NCI-H1048 (cell line): ENCODE measurements around the gene TECTA.
"Not testable (repeated sequence)": the region's sequence is repeated elsewhere in the genome, so short reads cannot be mapped to it uniquely, and the experiment has no call there.

Experiments used
- DNase-seq: peaks from one replicate; lab custom pipeline; 2025; lab: John Stamatoyannopoulos, UW

Gene TECTA

DNA sequence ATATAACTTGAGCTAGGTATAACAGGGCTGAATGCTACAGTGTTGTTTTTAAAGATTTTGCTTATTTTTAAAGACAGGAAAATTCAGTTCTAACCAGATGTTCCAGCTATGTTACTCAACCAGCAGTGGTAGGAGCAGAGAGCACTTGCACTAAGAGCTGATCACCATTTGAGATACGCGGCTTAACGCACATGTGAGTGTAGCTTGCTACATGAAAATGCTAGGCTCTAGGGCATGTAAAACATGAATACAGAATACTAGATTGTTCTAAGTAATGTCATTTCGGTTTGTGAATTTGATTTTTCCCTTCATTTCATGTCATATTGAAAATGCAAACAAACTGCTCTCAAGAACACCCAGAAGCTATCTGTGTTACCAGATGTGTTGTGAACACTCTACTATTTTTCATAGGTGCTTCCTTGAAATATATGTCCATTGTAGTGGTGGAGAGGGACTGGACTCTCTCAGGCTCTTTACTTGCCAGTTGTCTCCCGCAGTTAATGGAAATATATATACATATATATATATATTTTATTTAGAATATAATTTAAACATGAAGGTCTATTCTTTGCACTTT, 10.8 kb upstream of the TECTA start:
- no peak for DNase-seq

DNA sequence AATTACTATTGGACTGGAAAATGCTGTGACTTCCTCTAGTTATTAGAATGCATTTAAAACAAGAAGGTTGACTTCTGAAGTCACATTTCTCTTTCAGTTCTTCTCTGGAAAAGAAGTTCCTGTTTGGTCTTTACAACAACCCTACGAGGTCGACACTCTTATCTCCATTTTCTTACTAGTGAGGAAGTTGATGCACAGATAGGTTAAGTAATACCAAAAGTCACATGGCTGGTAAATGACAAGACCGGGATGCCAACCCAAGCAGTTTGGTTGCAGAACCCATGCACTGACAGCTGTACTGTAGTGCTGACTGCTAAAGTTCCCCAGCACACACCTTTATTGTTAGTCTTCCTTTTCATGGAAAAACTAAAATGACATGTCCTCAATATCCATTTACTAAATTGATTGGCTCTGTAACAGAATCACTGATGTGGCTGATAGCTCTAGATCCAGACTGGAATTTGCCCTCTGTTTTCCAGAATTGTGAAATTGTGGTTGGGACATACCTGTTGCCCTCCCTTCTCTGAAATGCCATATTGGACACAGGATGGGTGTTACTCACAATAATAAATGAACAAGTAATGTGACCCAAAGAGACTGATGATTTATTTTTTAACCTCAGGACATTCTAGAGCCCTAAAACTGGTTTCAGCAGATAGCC, 9.4 kb upstream of the TECTA start:
- no peak for DNase-seq

DNA sequence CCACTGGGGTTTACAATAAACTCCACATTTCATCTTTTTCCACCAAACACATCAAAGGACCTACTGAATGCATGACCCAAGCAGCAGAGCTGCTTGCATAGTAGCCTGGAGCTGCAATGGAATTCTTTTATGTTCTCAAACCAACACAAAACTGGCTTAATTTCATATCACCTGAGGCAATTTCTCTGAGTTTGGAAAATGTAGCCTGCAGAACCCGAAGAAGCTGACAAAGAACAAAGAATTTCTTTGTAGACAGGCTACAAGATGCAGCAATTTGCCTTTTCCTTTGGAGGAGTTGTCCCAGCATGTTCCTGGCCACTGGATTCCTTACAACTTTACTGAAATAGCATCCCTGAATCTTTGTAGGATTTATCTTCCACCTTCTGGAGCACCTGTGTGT, 5.5 kb upstream of the TECTA start:
- DNase-seq = no peak

DNA sequence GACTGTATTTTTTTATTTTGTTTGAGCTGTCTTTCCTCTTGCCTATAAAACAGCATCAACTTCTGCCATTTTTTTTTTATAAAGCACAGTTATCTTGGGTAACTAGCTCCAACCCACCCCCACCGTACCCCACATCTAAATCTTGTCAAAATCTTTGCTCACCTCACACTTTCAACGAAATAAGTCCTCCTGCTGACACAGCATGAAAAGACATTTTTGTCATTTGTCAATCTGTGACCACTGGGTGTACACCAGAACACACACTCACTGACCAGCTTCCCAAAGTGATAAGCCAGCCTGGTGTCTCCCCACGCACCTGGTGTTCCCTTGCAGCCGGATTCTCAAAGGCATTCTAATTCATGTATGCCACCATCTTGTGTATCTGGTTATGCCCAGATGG, 1.7 kb upstream of the TECTA start:
- no peak for DNase-seq

DNA sequence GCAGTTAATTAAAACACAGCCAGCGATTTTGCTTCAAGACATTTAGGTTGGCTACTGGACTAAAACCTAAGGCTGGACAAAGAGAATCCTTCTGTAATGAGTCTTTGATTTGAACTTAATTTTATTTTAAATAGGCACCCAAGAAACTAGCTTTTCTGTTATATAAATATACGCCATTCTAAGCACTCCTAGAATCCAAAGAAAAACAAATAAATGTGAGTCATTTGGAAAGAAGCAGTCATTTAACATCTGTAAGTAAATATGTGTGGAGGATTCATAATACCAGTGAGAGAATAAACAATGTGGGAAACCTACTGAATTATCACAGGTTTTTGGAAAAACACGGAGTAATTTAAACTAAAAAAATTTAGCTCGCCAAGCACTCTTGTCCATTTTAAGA, 1.2 kb upstream of the TECTA start:
- DNase-seq = no peak

DNA sequence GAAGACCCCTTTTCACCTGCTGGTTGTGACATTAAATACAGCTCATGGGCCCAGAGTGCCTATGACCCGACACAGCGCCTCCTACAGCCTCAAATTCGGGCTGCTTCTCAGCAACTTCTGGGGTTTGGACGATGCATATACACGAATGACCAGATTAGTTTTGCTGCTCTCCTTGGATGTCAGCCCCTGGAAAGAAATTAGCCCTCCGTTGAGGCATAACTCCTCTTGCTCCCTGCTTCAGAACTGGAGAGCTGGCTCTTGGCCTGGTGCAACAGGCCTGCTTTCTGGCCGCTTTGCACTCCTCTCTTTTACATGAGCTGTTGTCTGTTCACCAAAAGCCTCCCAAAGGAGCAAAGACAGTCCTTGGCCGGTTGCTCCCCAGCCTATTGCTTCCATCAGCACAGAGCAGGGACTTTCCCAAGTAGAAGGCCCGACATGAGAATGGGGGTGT, 3.3 kb downstream of the TECTA start:
- no peak for DNase-seq

DNA sequence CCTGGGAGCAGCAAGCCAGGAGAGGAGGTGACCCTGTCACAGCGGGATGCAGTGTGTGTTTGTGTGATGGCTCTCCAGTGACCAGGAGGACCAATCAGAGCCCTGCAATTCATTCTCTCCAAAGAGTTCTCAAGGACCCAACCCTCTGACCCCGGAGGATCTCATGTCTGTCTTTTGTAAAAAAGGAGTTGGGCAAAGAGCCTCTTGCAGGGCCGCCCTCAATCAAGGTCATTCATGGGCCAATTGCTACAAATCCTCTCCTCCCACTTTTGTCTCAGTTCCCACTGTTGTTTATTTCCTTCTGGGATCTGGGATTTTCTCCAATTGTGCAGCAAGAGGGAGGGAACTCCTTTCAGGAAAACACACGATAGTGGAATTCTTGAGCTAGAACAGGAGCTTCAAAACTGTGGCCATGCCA, 4.0 kb downstream of the TECTA start:
- DNase-seq = no peak

DNA sequence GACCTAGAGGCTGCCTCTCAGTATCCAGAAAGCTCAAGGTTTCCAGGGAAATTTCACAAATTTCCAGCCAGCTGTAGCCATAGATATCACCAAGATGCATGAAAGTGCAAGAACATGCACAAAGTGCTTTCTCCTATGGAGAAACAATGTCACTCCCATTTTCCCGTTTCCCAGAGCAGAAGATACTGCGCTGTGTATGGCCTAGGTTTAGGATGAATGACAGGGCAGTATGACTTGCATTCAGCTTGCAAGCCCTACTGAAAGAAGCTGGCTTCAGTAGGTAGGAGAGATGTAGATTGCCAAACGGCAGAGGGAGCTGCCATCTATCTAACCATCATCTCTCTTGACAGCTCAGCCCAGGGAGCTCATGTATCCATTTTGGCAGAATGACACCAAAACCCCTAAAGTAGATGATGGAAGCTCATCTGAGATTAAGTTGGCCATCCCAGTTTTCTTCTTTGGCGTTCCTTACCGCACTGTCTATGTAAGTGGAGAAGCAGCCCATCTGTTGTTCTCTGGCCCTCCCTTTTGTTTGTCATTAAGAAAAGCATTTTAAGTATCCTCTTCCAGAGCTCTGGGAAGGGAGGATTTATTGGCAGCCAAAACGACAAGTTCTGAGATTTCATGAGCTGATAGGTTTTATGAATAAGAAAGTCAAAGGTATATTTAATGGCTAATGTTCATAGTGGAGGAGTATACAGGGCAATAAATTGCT, 4.6 kb downstream of the TECTA start:
- no peak for DNase-seq

DNA sequence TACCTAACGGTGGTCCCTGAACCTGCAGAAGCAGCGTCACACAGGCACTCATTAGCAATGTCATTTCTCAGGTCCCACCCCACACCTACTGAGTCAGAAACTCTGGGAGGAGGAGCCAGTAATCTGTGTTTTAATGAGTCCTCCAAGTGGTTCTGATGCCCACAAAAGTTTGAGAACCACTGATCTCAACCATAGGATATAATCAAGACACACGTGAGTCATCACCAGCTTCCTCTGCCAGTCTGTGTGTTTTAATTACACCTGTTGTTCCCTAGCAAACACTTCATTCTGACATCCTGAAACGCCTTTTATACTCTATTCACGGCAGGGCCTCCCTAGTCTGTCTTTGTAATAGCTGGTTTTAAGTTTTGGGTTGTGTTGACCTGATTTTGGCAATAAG, 5.8 kb downstream of the TECTA start:
- DNase-seq = no peak

DNA sequence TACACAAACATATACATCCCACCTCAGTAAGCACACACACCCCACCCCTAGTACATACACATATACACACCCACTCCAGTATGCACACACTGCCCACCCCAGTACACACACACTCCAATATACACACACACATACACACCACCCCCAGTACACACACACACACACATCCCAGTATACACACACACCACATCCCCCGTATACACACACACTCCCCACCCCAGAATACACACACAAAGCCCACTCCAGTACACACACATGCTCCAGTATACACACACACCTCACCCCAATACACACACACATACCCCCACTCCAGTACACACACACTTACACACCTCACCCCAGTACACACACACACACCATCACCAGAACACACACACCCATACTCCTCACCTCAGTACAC, 7.4 kb downstream of the TECTA start:
- no peak for DNase-seq

DNA sequence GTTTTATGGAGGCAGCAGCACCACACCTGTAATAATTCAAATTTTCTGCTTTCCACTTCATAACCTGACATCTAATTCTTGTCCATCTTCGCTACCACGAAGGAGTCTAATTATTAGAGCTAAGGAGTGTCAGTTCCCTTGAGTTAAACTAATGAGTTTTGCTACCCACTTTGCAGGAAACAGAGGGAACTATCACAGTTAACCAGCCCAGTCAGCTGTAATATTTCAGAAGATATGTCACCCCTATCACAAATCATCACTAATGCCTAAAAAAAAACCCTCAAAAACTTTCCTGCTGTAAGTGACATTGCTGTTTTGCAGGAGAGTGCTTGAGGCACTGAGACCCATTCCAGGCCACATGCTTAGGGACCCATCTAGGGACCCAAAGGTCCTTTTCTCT, 8.4 kb downstream of the TECTA start:
- DNase-seq = no peak

DNA sequence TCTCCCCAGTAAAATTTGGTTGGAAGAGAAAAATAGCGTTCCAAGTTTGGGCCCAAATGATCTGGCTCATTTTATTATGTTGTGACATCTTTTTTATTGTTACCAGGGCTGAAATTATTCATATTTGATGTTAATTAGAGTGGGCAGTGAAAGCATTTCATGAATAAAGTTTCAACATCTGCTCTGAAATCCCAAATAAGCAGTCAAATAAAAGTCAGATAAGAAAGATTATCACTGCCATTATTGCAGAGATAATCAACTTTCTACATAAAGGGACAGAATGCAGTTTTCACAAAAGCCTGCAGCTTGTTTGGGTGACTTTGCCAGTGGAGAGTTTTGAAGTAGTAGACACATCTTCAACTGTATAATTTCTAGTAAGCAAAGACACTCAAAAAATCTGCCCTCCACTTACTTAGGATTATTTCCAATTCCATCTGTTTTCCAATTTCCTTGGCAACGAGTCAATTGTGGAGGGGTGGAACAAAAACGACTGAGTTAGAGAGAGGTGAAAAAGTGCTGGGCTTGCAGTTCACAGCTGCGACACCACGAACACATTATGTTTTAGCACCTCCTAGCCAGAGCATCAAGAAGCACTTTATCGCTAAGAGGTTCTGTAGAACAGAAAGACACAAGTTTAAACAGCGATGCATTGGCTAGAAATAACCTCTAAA, 9.0 kb downstream of the TECTA start:
- DNase-seq = no peak

DNA sequence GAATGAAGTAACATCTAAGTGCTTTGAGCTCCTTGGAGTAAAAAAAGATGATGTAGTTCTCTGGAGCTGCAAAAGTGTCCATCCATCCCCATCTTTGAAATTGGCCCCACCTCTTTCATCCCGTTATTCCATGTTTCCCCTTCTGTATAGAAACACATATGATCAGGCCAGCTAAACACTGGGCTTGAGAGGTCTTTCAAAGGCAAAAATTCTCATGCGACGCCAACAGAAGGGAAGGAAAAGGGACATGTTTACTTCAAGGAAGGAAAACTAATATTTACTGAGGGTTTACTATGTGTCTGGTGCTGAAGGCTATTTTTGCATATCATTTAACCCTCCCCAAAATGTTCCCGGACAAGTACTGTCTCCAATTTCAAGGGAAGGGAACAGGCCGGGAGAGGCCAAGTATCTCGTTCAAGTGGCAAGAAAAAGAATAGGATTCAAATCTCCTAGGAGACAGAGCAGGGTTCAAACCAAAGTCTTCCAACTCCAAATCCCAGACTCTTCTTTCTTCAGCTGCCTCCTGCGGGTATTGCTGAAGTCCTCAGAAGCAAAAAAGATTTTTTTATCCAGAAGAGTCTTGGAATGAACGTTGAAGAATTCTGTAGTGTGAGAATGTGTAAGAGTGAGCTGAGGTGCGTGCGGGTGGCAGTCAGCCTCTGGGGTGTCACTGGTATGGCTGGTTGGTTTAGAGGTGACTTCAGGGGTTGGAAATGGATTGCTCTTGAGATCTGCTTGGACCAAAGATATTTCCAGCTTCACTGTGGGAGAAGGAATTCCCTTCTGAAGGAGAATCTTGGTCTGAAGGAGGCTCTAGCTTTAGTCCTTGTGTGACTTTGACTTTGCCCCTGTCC, 10.1 kb downstream of the TECTA start:
- no peak for DNase-seq

DNA sequence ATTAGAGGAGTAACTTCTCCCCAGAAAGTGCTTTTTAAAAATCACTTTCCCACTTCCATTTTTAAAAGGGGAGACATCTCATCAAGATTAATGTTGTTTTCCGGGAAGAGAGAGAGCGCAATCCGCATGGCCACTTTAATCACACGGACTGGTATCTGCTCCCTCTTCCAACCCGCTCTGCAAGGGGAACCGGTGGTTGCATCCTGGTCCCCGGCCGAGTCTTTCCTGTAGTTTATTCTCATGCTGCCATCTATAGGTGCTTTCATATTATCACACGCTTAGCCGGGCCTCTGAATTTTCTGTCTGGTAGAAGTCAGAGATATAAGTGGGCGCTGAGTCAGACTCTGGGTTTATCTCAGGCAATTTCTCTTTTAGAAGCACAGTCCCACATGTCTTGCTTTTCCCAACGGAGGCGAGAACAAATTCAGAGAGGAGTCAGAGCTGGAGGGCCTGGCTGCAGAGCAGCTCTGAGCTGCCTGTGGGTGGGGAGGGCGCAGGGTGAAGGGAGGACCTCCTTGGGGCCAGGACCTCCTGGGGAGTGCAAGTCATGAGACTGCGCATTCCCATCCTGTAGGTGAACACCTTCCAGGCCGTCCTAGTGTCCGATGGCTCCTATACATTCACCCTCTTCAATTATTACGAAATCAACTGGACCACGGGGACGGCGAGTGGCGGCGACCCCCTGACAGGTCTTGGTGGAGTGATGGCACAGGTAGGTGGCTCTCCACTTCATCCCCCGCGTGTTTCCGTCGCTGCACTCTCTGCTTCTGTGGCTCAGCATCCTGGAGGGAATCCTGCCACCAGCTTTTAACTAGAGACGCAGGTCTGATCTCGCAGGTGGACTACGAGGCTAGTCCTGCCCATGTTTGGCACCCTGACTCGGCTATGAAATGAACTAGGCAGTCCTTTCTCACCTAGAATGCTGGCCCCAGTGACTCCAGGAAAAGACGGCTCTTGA, 11.7 kb downstream of the TECTA start:
- no peak for DNase-seq

DNA sequence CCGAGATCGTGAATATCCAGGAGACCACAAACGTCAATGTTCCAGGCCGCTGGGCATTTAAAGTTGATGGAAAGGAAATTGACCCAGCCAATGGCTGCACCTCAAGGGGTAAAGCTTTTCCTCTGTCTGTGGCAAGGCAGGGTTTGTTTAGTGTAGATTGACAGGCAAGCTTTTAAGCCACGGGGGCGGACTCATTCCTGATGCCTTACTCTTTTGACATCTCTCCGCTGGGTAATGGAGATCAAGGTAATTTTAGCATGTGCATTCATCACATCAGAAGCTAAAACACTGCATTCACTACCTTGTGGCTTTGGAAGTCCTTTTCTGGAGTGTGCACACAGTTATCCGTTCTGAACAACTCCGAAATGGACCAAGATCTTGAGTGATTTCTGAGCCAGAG, 12.6 kb downstream of the TECTA start:
- no peak for DNase-seq

DNA sequence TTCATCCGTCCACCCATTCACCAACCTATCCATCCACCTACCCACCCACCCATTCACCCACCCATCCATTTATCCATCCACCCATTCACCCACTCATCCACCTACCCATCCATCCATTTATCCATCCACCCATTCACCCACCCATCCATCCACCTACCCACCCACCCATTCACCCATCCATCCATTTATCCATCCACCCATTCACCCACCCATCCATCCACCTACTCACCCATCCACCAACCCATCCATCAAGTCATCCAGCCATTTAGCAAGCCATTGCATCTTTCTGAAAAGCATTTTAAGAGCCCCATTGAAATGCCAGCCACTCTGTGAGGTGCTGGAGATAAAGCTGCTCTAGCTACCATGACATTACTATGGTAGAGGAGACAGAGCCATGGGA, 14.0 kb downstream of the TECTA start:
- DNase-seq = not testable (repeated sequence)

DNA sequence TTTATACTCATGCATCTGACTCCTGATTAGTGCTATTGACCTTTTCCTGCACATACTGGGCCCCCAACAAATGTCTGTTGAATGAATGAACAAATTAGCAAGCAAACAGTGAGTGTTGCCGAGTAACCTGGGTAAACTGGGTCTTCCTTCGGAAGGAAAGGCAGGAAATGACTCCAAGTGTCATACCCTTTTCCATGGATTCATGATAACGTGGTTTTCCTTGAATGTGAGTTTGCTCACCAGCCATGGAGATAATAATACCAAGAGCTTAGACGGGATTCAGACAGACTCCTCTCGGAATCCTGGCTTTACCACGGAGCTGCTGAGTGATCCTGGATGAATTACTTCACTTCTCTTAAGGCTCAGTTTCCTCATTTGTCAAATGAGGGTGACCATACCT, 16.7 kb downstream of the TECTA start:
- DNase-seq = no peak

DNA sequence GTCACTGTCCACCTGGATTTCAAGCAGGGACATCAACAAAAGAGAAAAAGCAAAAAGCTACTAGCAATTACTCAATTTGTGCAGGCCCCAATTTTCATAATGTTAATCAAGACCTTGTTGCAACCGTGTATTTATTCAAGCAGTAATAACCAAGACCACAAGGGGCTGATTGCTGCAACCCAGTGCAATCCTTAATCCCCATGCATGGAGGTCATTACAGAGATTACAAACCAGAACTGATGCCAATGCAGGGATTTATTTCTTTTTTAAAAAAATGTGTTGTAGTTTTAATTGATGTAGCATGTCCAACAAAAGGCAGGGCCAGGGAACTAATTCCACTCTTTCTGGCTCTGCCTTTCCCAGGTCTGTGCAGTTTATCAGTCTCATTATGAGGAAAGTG, 18.4 kb downstream of the TECTA start:
- no peak for DNase-seq

DNA sequence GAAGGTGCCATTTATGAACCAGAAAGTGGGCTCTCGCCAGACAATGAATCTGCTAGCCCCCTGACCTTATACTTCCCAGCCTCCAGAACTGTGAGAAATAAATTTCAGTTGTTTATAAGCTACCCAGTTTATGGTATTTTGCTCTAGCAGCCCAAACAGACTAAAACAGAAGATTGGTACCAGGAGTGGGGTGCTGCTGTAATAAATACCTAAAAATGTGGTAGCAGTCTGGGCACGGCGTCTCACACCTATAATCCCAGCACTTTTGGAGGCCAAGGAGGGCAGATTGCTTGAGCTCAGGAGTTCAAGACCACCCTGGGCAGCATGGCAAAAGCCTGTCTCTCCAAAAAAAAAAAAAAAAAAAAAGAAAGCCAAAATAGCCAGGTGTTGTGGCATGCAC, 21.3 kb downstream of the TECTA start:
- DNase-seq = no peak

DNA sequence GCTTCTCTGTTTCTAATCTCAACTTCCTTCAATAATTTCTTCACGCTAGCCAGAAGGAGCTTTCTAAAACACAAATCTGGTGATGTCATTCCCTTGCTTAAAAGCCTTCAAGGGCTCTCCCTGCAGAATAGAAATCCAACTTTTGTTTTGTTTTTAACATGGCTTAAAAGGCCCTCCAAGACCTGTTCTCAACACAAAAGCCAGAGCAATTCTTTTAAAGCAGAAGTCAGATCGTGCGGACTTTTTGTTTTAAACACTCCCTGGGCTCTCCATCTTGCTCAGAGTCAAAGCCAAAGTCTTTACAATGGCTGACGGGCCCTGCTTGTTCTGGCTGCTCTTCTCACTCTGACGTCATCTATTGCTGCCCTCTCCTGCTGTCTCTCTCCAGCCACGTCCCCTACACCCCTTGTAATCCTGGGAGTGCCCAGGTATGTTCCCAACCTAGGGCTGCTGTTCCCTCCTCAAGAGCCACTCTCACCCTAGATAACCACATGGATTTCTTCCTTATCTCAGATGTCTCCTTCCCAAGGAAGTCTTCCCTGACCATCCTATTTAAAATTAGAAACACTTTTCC, 22.5 kb downstream of the TECTA start:
- DNase-seq = no peak

DNA sequence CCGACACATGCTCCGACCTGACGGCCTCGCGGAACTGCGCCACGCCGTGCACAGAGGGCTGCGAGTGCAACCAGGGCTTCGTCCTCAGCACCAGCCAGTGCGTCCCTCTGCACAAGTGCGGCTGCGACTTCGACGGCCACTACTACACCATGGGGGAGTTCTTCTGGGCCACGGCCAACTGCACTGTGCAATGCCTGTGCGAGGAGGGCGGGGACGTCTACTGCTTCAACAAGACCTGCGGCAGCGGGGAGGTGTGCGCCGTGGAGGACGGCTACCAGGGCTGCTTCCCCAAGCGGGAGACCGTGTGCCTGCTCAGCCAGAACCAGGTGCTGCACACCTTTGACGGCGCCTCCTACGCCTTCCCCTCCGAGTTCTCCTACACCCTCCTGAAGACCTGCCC, 26.8 kb downstream of the TECTA start:
- no peak for DNase-seq
